ACC112 (cell line): ENCODE data around the gene SGCA.

Experiments used
- H2AFZ ChIP-seq: fragments of 200-600 bp; sonication (generic); one replicate; pipeline ENCODE4 v1.6.0; 2017; ENCODE audit warnings: antibody characterized with exemption, low read length; ENCODE audit not compliant: unreplicated experiment
- H3K27ac ChIP-seq: fragments of 200-600 bp; sonication (generic); 2 replicates; pipeline ENCODE4 v1.5.1; 2014; ENCODE audit warnings: low read depth, mild to moderate bottlenecking, antibody characterized with exemption, low read length, moderate library complexity
- H3K27me3 ChIP-seq: fragments of 200-600 bp; sonication (generic); 2 replicates; pipeline ENCODE4 v1.6.1; 2014; ENCODE audit warnings: mild to moderate bottlenecking, antibody characterized with exemption, low read length, moderate library complexity, mixed read lengths; ENCODE audit not compliant: insufficient read depth
- H3K36me3 ChIP-seq: fragments of 200-600 bp; sonication (generic); 2 replicates; pipeline ENCODE4 v1.6.1; 2016; ENCODE audit warnings: mild to moderate bottlenecking, antibody characterized with exemption, low read length, moderate library complexity, mixed read lengths; ENCODE audit not compliant: insufficient read depth
- H3K4me1 ChIP-seq: fragments of 200-600 bp; sonication (generic); one replicate; pipeline ENCODE4 v1.6.1; 2016; ENCODE audit warnings: low read length, mixed read lengths; ENCODE audit not compliant: insufficient read depth, unreplicated experiment, control insufficient read depth
- H3K4me3 ChIP-seq: fragments of 200-600 bp; sonication (generic); 2 replicates; pipeline ENCODE4 v1.5.1; 2014; ENCODE audit warnings: mild to moderate bottlenecking, low read depth, low read length
- H3K79me2 ChIP-seq: fragments of 200-600 bp; sonication (generic); one replicate; pipeline ENCODE4 v1.6.0; 2016; ENCODE audit warnings: low read length; ENCODE audit not compliant: control insufficient read depth, unreplicated experiment, insufficient read depth

Gene SGCA

GRCh38 chr17:50151041-50151936 lies 14.5 kb upstream of the SGCA start:
- Histone ChIP-seq H3K27me3 (no peaks in the 10 kb centered on the region), H3K36me3 (no peaks in the 10 kb centered on the region), H3K4me3 (peak overlapping the region; percentile 95), H2AFZ (no peak overlapping the region), H3K4me1 (peaks cover 42% of the 10 kb centered on the region), H3K79me2 (peaks cover 48% of the 10 kb centered on the region), H3K27ac (peak overlapping the region; percentile 63)

GRCh38 chr17:50151937-50152547 lies 13.8 kb upstream of the SGCA start:
- H3K79me2 ChIP-seq = peaks cover 40% of the 10 kb centered on the region
- peak overlapping the region; percentile 76 for H2AFZ ChIP-seq
- peak overlapping the region; percentile 69 for H3K27ac ChIP-seq
- no peaks in the 10 kb centered on the region for H3K36me3 ChIP-seq
- peaks cover 35% of the 10 kb centered on the region for H3K4me1 ChIP-seq
- H3K27me3 ChIP-seq = no peaks in the 10 kb centered on the region
- H3K4me3 ChIP-seq = peak overlapping the region; percentile 95

DNA sequence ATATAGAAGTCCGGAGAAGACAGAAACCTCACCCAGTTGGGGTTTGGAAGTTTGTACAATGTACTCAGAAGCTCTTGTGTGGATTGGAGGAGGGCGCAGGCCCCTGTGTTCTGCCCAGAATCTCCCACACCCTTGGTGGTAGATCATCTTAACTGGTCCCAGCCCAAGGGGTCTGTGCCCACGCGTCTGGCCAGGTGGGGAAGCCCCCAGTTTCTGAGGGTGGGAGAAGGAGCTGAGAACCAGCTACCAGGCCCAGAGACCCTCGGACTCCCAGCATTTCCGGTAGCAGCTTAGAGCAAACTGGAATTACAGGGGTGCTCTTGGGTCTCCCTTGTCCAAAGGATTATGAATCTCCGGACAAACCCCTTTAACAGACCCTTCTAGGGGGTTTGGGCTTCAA lies 13.1 kb upstream of the SGCA start:
- H2AFZ ChIP-seq = no peak overlapping the region
- H3K4me1 ChIP-seq = peaks cover 28% of the 10 kb centered on the region
- no peaks in the 10 kb centered on the region for H3K36me3 ChIP-seq
- peak overlapping the region; percentile 95 for H3K4me3 ChIP-seq
- peak overlapping the region; percentile 69 for H3K27ac ChIP-seq
- H3K79me2 ChIP-seq = peaks cover 33% of the 10 kb centered on the region
- H3K27me3 ChIP-seq = no peaks in the 10 kb centered on the region

GRCh38 chr17:50153650-50154575 lies 11.9 kb upstream of the SGCA start:
- Histone ChIP-seq H3K36me3 (no peaks in the 10 kb centered on the region), H3K4me1 (peaks cover 25% of the 10 kb centered on the region), H3K4me3 (no peak overlapping the region), H3K27ac (no peak overlapping the region), H2AFZ (no peak overlapping the region), H3K27me3 (no peaks in the 10 kb centered on the region), H3K79me2 (peaks cover 22% of the 10 kb centered on the region)

GRCh38 chr17:50154604-50155003 lies 11.2 kb upstream of the SGCA start:
- peaks cover 16% of the 10 kb centered on the region for H3K79me2 ChIP-seq
- H3K27me3 ChIP-seq = no peaks in the 10 kb centered on the region
- H3K36me3 ChIP-seq = no peaks in the 10 kb centered on the region
- no peak overlapping the region for H3K27ac ChIP-seq
- no peak overlapping the region for H2AFZ ChIP-seq
- H3K4me3 ChIP-seq = no peak overlapping the region
- peaks cover 25% of the 10 kb centered on the region for H3K4me1 ChIP-seq

- Histone ChIP-seq H3K36me3 (no peaks in the 10 kb centered on the region), H3K4me1 (peaks cover 25% of the 10 kb centered on the region), H3K27ac (peak overlapping the region; percentile 41; the same call in 1 of the 2 replicates), H3K4me3 (no peak overlapping the region), H3K79me2 (peaks cover 9% of the 10 kb centered on the region), H3K27me3 (no peaks in the 10 kb centered on the region), H2AFZ (peak overlapping the region; percentile 16)
Measured at GRCh38 chr17:50155115-50155819, 10.5 kb upstream of the SGCA start.

DNA sequence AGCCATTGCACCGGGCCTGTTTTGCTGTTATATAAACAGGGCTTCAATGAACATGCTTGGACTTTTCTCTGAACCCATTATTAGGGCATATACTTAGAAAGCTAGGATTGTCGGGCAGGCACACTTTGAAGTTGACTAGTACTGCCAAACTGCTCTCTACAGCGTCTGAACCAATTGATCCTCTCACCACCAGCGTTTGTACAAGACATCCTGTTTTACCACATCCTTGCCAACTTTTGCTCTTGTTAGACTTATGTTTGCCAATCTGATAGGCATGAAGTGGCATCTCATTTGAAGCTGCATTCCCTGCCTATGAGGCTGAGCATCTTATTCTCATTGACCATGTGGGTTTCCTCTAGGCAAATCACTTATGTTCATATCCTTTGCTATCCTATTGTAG lies 7.9 kb upstream of the SGCA start:
- no peaks in the 10 kb centered on the region for H3K79me2 ChIP-seq
- no peak overlapping the region for H2AFZ ChIP-seq
- H3K4me1 ChIP-seq = peaks cover 21% of the 10 kb centered on the region
- H3K36me3 ChIP-seq = no peaks in the 10 kb centered on the region
- no peak overlapping the region for H3K27ac ChIP-seq
- H3K4me3 ChIP-seq = no peak overlapping the region
- no peaks in the 10 kb centered on the region for H3K27me3 ChIP-seq

GRCh38 chr17:50161023-50161910 lies 4.5 kb upstream of the SGCA start:
- Histone ChIP-seq H3K4me3 (peak overlapping the region; percentile 79), H2AFZ (peak overlapping the region; percentile 78), H3K36me3 (no peaks in the 10 kb centered on the region), H3K27me3 (no peaks in the 10 kb centered on the region), H3K79me2 (no peaks in the 10 kb centered on the region), H3K4me1 (peaks cover 4% of the 10 kb centered on the region), H3K27ac (peak overlapping the region; percentile 1; the same call in 1 of the 2 replicates)

DNA sequence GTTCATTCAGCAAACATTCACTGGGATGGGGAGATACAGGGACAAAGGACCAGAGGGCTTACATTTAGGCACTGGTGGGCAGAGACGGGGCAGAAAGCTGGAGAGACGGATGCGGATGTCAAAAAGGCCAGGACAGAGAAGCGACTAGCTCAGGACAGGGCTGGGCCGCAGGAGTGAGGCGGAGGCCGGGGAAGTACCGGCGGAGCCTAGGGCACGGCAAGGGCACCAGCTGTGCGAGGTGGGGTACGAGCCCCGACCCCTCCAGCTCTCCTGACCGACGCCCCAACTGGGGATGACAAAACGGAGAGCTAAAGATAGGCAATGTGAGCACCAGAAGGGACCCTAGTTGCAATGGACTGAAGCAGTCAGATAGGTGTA lies 3.9 kb upstream of the SGCA start:
- H3K79me2 ChIP-seq = no peaks in the 10 kb centered on the region
- no peak overlapping the region for H3K27ac ChIP-seq
- H3K4me1 ChIP-seq = peaks cover 4% of the 10 kb centered on the region
- no peaks in the 10 kb centered on the region for H3K27me3 ChIP-seq
- H3K4me3 ChIP-seq = peak overlapping the region; percentile 79
- H3K36me3 ChIP-seq = no peaks in the 10 kb centered on the region
- H2AFZ ChIP-seq = peak overlapping the region; percentile 51
